ENCODE results near the gene ASXL3. TPM values are rescaled to one million over a fixed set of nuclear protein-coding genes. Genes with fewer than 3 reads are reported as not detected.

ASXL3 gene
- total RNA-seq, 1 donor from 2014 or later = 1.4 TPM

DNA sequence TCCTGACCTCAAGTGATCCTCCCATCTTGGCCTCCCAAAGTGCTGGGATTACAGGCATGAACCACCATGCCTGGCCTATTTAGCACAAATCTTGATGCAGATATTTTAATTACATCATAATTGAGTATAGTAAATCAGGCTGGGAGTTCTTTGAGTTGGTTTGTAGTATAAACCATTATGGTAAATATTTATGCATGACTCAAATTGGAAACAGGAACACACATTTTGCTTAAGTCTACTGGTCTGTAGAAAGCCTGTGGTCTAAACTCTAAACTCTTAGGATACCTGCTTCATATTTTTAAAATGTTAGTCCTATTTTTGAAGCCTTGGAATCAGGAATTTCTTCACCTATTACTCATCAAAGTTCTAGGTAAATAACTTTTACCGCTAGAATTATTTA lies 16.8 kb downstream of the ASXL3 start:
- DNase-seq = no peak
- Histone ChIP-seq H3K4me3 (no peak overlapping the region), H3K27ac (no peak overlapping the region), H3K36me3 (no peaks in the 10 kb centered on the region), H3K4me1 (no peaks in the 10 kb centered on the region), H3K27me3 (ENCODE audit: low read depth) (no peaks in the 10 kb centered on the region), H3K9me3 (no peaks in the 10 kb centered on the region)
- intact Hi-C loops (cut with DNase I) = no loop called here
- TF ChIP-seq, protein P1, sequence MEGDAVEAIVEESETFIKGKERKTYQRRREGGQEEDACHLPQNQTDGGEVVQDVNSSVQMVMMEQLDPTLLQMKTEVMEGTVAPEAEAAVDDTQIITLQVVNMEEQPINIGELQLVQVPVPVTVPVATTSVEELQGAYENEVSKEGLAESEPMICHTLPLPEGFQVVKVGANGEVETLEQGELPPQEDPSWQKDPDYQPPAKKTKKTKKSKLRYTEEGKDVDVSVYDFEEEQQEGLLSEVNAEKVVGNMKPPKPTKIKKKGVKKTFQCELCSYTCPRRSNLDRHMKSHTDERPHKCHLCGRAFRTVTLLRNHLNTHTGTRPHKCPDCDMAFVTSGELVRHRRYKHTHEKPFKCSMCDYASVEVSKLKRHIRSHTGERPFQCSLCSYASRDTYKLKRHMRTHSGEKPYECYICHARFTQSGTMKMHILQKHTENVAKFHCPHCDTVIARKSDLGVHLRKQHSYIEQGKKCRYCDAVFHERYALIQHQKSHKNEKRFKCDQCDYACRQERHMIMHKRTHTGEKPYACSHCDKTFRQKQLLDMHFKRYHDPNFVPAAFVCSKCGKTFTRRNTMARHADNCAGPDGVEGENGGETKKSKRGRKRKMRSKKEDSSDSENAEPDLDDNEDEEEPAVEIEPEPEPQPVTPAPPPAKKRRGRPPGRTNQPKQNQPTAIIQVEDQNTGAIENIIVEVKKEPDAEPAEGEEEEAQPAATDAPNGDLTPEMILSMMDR (IDR thresholded peaks at IDR 0.05) = no peak
- no peak for ATAC-seq

DNA sequence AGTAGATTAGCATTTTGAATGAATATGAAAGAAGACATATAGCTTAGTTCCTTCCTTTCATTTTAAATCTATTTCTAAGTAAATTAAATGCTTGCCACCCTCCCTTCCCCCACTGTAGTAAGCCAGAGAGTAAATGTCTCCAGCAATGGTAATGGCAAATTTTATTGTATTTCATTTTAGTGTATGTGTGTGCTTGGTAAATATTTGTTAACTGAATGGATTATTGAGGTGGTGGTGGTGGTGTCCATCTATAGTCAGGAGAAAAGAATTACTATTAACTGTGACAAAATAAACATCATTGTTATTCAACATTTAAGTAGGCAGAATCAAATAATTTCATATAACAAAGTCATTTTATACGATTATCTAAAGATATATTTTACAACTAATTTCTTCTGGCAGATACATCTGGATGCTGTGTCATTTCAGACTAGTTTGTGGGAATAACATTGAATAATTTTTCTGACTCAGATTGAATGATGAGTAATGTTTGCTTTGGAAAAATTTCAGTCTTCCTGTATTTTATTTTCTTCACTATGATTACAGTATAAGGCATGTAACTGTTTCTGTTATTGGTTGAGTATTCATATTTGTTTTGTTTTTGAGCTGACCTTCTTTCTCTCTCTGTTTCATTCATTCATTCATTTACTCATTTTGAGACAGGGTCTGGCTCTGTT lies 18.3 kb downstream of the ASXL3 start:
- no peak overlapping the region for H3K27ac ChIP-seq
- DNase-seq = no peak
- H3K9me3 ChIP-seq = no peaks in the 10 kb centered on the region
- H3K4me1 ChIP-seq = no peaks in the 10 kb centered on the region
- no peak overlapping the region for H3K4me3 ChIP-seq
- no peaks in the 10 kb centered on the region for H3K36me3 ChIP-seq
- TF ChIP-seq, protein P1 (IDR thresholded peaks at IDR 0.05) = no peak
- H3K27me3 ChIP-seq (ENCODE audit: low read depth) = no peaks in the 10 kb centered on the region
- intact Hi-C loops (cut with DNase I) = no loop called here
- no peak for ATAC-seq

GRCh38 chr18:33600846-33601245 lies 22.8 kb downstream of the ASXL3 start:
- TF ChIP-seq, protein P1 (IDR thresholded peaks at IDR 0.05) = no peak
- Histone ChIP-seq H3K4me3 (no peak overlapping the region), H3K36me3 (no peaks in the 10 kb centered on the region), H3K4me1 (no peaks in the 10 kb centered on the region), H3K27ac (no peak overlapping the region), H3K9me3 (no peaks in the 10 kb centered on the region), H3K27me3 (ENCODE audit: low read depth) (no peaks in the 10 kb centered on the region)
- DNase-seq (no peak), ATAC-seq (no peak)
- intact Hi-C loops (cut with DNase I) = no loop called here

GRCh38 chr18:33603454-33603853 lies 25.4 kb downstream of the ASXL3 start:
- no peak overlapping the region for H3K27ac ChIP-seq
- DNase-seq = no peak
- no peaks in the 10 kb centered on the region for H3K9me3 ChIP-seq
- ATAC-seq = no peak
- intact Hi-C loops (cut with DNase I) = no loop called here
- no peaks in the 10 kb centered on the region for H3K27me3 ChIP-seq (ENCODE audit: low read depth)
- H3K4me1 ChIP-seq = no peaks in the 10 kb centered on the region
- H3K36me3 ChIP-seq = no peaks in the 10 kb centered on the region
- no peak overlapping the region for H3K4me3 ChIP-seq
- TF ChIP-seq, protein P1 (IDR thresholded peaks at IDR 0.05) = no peak

DNA sequence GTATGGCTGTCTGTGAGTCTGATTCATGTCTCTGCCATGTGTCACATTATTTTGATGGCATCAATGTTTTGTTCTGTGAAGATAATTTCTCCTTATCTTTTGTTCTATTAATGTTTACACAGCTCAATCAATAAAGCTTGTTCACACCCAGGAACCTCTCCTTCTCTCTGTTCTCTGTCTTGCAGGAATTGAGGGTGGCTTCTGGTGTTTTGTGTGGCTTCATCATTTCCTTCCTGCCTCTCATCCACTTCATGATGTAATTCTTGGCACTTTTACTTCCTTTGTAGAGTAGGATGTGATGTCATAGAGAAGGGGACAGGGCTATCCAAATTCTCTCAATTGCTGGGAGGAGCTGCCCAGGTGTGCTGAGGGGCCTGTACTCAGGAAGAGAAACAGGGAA lies 27.2 kb downstream of the ASXL3 start:
- ATAC-seq = no peak
- intact Hi-C loops (cut with DNase I) = no loop called here

More for the DNA sequence above, 27.2 kb downstream of the ASXL3 start:
- no peaks in the 10 kb centered on the region for H3K27me3 ChIP-seq (ENCODE audit: low read depth)
- H3K4me3 ChIP-seq = no peak overlapping the region
- no peaks in the 10 kb centered on the region for H3K36me3 ChIP-seq
- H3K9me3 ChIP-seq = no peaks in the 10 kb centered on the region
- no peak overlapping the region for H3K27ac ChIP-seq
- TF ChIP-seq, protein P1 (IDR thresholded peaks at IDR 0.05) = no peak
- no peak for DNase-seq
- no peaks in the 10 kb centered on the region for H3K4me1 ChIP-seq
